Astrocyte (in vitro differentiated cells and primary cell): ENCODE data around the gene EPN3.

Experiments
- EZH2 ChIP-seq: IDR thresholded peaks from 2 replicates; pipeline ENCODE4 v1.6.1; 2012; ENCODE audit warnings: mild to moderate bottlenecking, low read length, inconsistent platforms; ENCODE audit not compliant: insufficient read depth
- TF ChIP-seq, protein P1 (sequence below): IDR thresholded peaks from 2 replicates; pipeline ENCODE4 v1.5.1; 2011; ENCODE audit warnings: low read depth, mild to moderate bottlenecking, inconsistent platforms, low read length, moderate library complexity; ENCODE audit not compliant: insufficient read depth

GRCh38 chr17:50540560-50541401, 8.2 kb downstream of the EPN3 start:
- TF ChIP-seq EZH2: no peak
- TF ChIP-seq, protein P1, sequence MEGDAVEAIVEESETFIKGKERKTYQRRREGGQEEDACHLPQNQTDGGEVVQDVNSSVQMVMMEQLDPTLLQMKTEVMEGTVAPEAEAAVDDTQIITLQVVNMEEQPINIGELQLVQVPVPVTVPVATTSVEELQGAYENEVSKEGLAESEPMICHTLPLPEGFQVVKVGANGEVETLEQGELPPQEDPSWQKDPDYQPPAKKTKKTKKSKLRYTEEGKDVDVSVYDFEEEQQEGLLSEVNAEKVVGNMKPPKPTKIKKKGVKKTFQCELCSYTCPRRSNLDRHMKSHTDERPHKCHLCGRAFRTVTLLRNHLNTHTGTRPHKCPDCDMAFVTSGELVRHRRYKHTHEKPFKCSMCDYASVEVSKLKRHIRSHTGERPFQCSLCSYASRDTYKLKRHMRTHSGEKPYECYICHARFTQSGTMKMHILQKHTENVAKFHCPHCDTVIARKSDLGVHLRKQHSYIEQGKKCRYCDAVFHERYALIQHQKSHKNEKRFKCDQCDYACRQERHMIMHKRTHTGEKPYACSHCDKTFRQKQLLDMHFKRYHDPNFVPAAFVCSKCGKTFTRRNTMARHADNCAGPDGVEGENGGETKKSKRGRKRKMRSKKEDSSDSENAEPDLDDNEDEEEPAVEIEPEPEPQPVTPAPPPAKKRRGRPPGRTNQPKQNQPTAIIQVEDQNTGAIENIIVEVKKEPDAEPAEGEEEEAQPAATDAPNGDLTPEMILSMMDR: no peak
